Heart right ventricle (tissue), 16 donors: ENCODE data around the gene DHRS2. TPM values are rescaled to one million over a fixed set of nuclear protein-coding genes. Genes with fewer than 3 reads are reported as not detected.

Source experiments
- ATAC-seq, 8 donors: fragments of 200-7000 bp; cut with Tn5 transposase; one replicate each; pipeline ENCODE4 v1.9.1; 2020; ENCODE audit warnings: mild to moderate bottlenecking in 8 of 8, moderate library complexity in 8 of 8, moderate number of reproducible peaks in 1 of 8
- DNase-seq, 2 donors: peaks; one replicate each; pipeline ENCODE4 v3.0.0-alpha.2; 2020
- H3K27ac ChIP-seq, 10 donors: fragments of 200-600 bp; sonication (generic) in 2 of 10; one replicate each; pipeline versions ENCODE4 v1.5.0 to v1.8.0; 2020 to 2022; ENCODE audit warnings: mild to moderate bottlenecking in 3 of 10
- H3K27me3 ChIP-seq, 7 donors: fragments of 200-600 bp; one replicate each; pipeline ENCODE4 v1.8.0; 2021 to 2022; ENCODE audit warnings: mild to moderate bottlenecking in 2 of 7
- H3K36me3 ChIP-seq, 9 donors: fragments of 200-600 bp; sonication (generic) in 1 of 9; one replicate each; pipeline versions ENCODE4 v1.5.0 to v1.8.0; 2020 to 2022; ENCODE audit warnings: mild to moderate bottlenecking in 2 of 9
- H3K4me1 ChIP-seq, 9 donors: fragments of 200-600 bp; sonication (generic) in 1 of 9; one replicate each; pipeline versions ENCODE4 v1.5.0 to v1.8.0; 2020 to 2022; ENCODE audit warnings: mild to moderate bottlenecking in 4 of 9
- H3K4me3 ChIP-seq, 10 donors: fragments of 200-600 bp; sonication (generic) in 2 of 10; one replicate each; pipeline versions ENCODE4 v1.5.0 to v1.8.0; 2020 to 2022; ENCODE audit warnings: mild to moderate bottlenecking in 7 of 10, moderate library complexity in 2 of 10
- H3K9me3 ChIP-seq, 11 donors: fragments of 200-600 bp in 10 of 11; sonication (generic) in 2 of 11; one replicate each; pipeline versions ENCODE4 v1.5.0 to v1.8.0; 2013 to 2022; ENCODE audit warnings: mild to moderate bottlenecking in 2 of 11, control low read depth in 1 of 11, moderate library complexity in 1 of 11
- WGBS, 2 donors: extraction: QIAGEN DNeasy Blood & Tissue Kit; methylation state at CpG; one replicate each; pipeline ENCODE4 v1.1.7; 2013; ENCODE audit warnings: inconsistent platforms in 1 of 2; 5-methylcytosine and 5-hydroxymethylcytosine counted together
- intact Hi-C, 10 donors: fragments of 100-400 bp; cut with DNase I; formaldehyde crosslinking; loops; one replicate each; pipeline versions ENCODE4 v1.11.1 to v1.14.2; 2022
- polyA plus RNA-seq, 2 donors: library from polyadenylated mRNA; stranded (reverse); fragments of 200-250 nt; gene quantifications; one replicate each; pipeline ENCODE4 v1.2.3, GENCODE V29; 2013
- total RNA-seq, 10 donors: library from RNA; stranded (reverse); fragmentation: NEBNext Ultra II Directional in 3 of 10; extraction: Animal tissue kit (Norgen Biotek cat#: 25700) in 3 of 10; gene quantifications; one replicate each; pipeline versions ENCODE4 v1.2.1 to v1.2.4, GENCODE V29; 2021 to 2023
- TF ChIP-seq, protein P1 (sequence below), 9 donors: fragments of 200-600 bp; sonication (generic) in 2 of 9; IDR thresholded peaks; one replicate each; pipeline versions ENCODE4 v1.5.0 to v1.8.0; 2021 to 2022; ENCODE audit warnings: antibody characterized with exemption in 9 of 9, mild to moderate bottlenecking in 5 of 9, moderate library complexity in 1 of 9
- donor health status: Arrhythmogenic right ventricular cardiomyopathy.
- donor health status: ischemic (EF 13 %, LVEDD 7.1; RV severe dilation, severe dysfunction).
- donor health status: healthy with polysubstance abuse.
- donor health status: DM: no; HTN: yes; CAD: no.
- donor health status: DM: no; HTN: no; CAD: no.
- donor health status: ischemic (EF 25% LVEDD 6.9; RV normal size, moderate dysfunction).
- donor health status: ischemic (EF 25% LVEDD 5.7; RV mildly dilated, moderate dysfunction).
- donor health status: healthy.
- donor health status: DM: yes; HTN: yes; CAD: no.
- donor health status: Ischemic cardiomyopathy.
- donor health status: ischemic (EF 35%, LVEDD 5.7; RV mildly dilated, moderate dysfunction).
- donor health status: nonischemic (EF 11% LVEDD 7.7; RV severe dilation, severe dysfunction).
- donor health status: DM: yes; HTN: yes; CAD: no.
- donor health status: PGD.
- donor health status: ischemic (EF 29% LVEDD 5.4; RV normal size, mild dysfunction).
- donor health status: nonischemic (EF 23%, LVEDD 6.1; RV moderate dilation, normal function).

Gene DHRS2
- total and polyA plus RNA-seq, 12 donors, result 0.07 TPM; not detected in 11

DNA sequence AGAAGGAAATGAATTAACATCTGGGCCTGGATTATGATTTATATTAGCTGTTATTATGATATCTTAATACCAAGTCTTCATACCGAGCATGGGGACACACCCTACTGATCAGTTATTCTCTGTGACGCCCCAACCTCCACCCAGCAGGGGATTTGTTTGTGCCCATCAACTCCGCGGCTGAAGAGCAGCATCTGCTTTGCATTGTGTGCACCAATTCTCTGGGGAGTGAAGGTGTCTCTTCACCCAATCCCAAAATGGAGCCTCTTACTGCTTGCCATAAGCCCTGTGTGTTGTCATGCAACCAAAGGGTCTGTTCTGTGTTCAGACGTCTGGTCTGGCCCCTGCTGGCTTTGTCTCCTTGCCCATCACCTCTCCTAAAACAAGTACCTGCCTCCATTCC lies 25.4 kb downstream of the DHRS2 start:
- ATAC-seq, result no peak
- no peak overlapping the region for H3K4me3 ChIP-seq
- DNase-seq, result no peak
- peaks cover 0 to 7% (median 0%) of the 10 kb centered on the region in 7 donors for H3K27me3 ChIP-seq
- no peaks in the 10 kb centered on the region for H3K9me3 ChIP-seq
- intact Hi-C loops, result no loop called here
- TF ChIP-seq, protein P1, sequence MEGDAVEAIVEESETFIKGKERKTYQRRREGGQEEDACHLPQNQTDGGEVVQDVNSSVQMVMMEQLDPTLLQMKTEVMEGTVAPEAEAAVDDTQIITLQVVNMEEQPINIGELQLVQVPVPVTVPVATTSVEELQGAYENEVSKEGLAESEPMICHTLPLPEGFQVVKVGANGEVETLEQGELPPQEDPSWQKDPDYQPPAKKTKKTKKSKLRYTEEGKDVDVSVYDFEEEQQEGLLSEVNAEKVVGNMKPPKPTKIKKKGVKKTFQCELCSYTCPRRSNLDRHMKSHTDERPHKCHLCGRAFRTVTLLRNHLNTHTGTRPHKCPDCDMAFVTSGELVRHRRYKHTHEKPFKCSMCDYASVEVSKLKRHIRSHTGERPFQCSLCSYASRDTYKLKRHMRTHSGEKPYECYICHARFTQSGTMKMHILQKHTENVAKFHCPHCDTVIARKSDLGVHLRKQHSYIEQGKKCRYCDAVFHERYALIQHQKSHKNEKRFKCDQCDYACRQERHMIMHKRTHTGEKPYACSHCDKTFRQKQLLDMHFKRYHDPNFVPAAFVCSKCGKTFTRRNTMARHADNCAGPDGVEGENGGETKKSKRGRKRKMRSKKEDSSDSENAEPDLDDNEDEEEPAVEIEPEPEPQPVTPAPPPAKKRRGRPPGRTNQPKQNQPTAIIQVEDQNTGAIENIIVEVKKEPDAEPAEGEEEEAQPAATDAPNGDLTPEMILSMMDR (IDR thresholded peaks at IDR 0.05), result no peak
- H3K27ac ChIP-seq, result no peak overlapping the region
- no peaks in the 10 kb centered on the region for H3K36me3 ChIP-seq
- 79 to 84% methylated on average over 5 of the region's 5 CpGs for WGBS, 2 donors
- no peaks in the 10 kb centered on the region for H3K4me1 ChIP-seq

DNA sequence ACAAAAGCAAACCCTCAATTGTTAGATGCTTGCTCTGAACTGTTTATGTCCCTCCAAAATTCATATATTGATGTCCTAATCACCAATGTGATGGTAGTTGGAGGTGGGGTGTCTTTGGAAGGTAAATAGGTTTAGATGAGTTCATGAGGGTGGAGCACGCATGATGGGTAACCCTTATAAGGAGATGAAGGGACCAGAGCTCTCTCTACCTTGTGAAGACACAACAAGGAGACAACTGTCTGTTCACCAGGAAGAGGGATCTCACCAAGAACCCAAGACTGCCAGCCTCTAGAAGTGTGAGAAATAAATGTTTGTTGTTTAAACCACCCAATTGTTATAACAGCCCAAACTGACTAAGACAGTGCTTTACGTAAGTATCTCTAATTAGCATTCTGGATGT lies 27.0 kb downstream of the DHRS2 start:
- intact Hi-C loops, result no loop called here
- no peak overlapping the region for H3K4me3 ChIP-seq

DNA sequence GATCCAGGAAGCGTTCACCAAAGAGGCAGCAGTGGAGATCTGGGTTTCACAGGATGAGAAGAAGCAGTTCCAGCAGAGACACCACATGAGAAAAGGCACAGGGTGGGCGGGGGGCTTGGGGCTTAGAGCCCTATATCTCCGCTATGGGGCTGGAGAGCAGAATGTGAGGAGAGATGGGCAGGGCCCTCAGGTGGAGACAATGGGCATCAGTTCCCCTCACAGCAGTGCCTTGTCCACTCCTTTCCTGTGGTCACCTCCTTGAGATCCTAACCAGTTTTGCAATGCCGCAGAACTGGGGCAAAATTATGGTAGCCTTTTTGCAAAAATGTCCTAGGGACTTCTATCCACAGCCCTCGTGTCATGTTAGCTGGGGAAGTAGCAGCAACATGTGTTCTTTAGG lies 27.5 kb downstream of the DHRS2 start:
- Histone ChIP-seq H3K36me3 (no peaks in the 10 kb centered on the region), H3K4me3 (no peak overlapping the region), H3K27me3 (peaks cover 0 to 12% (median 0%) of the 10 kb centered on the region in 7 donors), H3K27ac (no peak overlapping the region), H3K4me1 (no peaks in the 10 kb centered on the region), H3K9me3 (no peaks in the 10 kb centered on the region)
- ATAC-seq (no peak), DNase-seq (no peak)
- TF ChIP-seq, protein P1 (IDR thresholded peaks at IDR 0.05), result no peak
- WGBS, 2 donors, result 70 to 79% methylated on average over 5 of the region's 5 CpGs
- intact Hi-C loops, result no loop called here

More for the DNA sequence above, 27.0 kb downstream of the DHRS2 start:
- ATAC-seq (no peak), DNase-seq (no peak)
- Histone ChIP-seq H3K36me3 (no peaks in the 10 kb centered on the region), H3K9me3 (no peaks in the 10 kb centered on the region), H3K27me3 (peaks cover 0 to 12% (median 0%) of the 10 kb centered on the region in 7 donors), H3K27ac (no peak overlapping the region), H3K4me1 (no peaks in the 10 kb centered on the region)
- WGBS, 2 donors, result 91 to 94% methylated on average over 2 of the region's 2 CpGs
- TF ChIP-seq, protein P1 (IDR thresholded peaks at IDR 0.05), result no peak

DNA sequence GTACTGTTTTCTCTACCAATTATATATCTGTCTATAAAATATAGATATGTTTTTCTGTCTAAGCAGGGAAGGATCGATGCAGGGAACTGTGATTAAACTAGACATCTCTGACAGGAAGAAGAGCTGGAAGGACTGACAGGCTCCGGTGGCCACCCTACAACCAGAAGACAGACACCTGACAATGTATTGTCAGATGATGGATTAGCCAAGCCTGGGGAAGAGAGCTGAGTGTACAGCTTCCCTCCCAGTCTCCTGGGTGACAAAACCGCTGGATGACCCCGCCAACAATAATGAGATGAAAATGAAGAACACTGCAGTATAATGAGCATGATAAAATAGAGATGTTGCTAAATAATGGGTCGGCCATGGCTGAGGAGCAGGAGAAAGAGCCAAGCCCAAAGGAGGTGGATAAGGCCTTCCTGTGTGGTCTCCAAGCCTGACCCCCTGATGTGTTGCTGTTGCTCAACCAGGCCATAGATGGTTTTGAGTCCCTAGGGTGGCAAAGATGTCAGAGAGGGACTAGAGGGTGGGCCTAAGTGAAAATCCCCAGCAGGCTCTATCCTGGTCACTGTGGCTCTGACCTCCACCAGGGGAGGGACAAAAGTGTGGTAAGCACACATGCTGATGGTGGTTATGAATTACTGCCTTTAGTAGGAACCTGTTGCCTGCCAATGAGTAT lies 28.2 kb downstream of the DHRS2 start:
- DNase-seq (no peak), ATAC-seq (no peak)
- H3K4me3 ChIP-seq, result no peak overlapping the region
- H3K36me3 ChIP-seq, result no peaks in the 10 kb centered on the region
- H3K27me3 ChIP-seq, result peaks cover 0 to 12% (median 0%) of the 10 kb centered on the region in 7 donors
- H3K9me3 ChIP-seq, result no peaks in the 10 kb centered on the region
- TF ChIP-seq, protein P1 (IDR thresholded peaks at IDR 0.05), result no peak
- intact Hi-C loops, result no loop called here
- no peak overlapping the region for H3K27ac ChIP-seq
- no peaks in the 10 kb centered on the region for H3K4me1 ChIP-seq
- 72 to 86% methylated on average over 5 of the region's 5 CpGs for WGBS, 2 donors
